BLaER1 treated with 17β-estradiol and CSF1 and Interleukin-3, amounts not matched to agents 10 nM and 100 nM (cell line): ENCODE data around the gene MTNR1A.
A peak's percentile ranks its signal among the peaks of the same experiment; 100 is the strongest.

ENCODE experiments used
- H3K27ac ChIP-seq, 11 experiments: shearing (Covaris generic); formaldehyde crosslinking; 2 replicates each; pipeline ENCODE4 v1.8.1; 2022
- H3K27me3 ChIP-seq, 11 experiments: shearing (Covaris generic); formaldehyde crosslinking; 2 replicates each; pipeline ENCODE4 v1.8.1; 2022
- H3K36me3 ChIP-seq, 11 experiments: shearing (Covaris generic); formaldehyde crosslinking; 2 replicates each; pipeline ENCODE4 v1.8.1; 2022
- H3K4me1 ChIP-seq, 10 experiments: shearing (Covaris generic); formaldehyde crosslinking; 2 replicates each; pipeline ENCODE4 v1.8.1; 2022
- H3K4me2 ChIP-seq, 11 experiments: shearing (Covaris generic); formaldehyde crosslinking; 2 replicates each; pipeline ENCODE4 v1.8.1; 2022
- H3K4me3 ChIP-seq, 10 experiments: shearing (Covaris generic); formaldehyde crosslinking; 2 replicates each; pipeline ENCODE4 v1.8.1; 2022
- H3K9ac ChIP-seq, 11 experiments: shearing (Covaris generic); formaldehyde crosslinking; 2 replicates each; pipeline ENCODE4 v1.8.1; 2022
- H3K9me3 ChIP-seq, 11 experiments: shearing (Covaris generic); formaldehyde crosslinking; replicated peaks in 1 of 11; 2 replicates each; pipeline ENCODE4 v1.8.1; 2022
- H4K20me1 ChIP-seq, 11 experiments: shearing (Covaris generic); formaldehyde crosslinking; 2 replicates each; pipeline ENCODE4 v1.8.1; 2022
- Cebpa-rat ChIP-seq, 11 experiments: shearing (Covaris generic); IDR thresholded peaks; 2 replicates each; pipeline ENCODE4 v1.8.1; 2022

The MTNR1A gene

DNA sequence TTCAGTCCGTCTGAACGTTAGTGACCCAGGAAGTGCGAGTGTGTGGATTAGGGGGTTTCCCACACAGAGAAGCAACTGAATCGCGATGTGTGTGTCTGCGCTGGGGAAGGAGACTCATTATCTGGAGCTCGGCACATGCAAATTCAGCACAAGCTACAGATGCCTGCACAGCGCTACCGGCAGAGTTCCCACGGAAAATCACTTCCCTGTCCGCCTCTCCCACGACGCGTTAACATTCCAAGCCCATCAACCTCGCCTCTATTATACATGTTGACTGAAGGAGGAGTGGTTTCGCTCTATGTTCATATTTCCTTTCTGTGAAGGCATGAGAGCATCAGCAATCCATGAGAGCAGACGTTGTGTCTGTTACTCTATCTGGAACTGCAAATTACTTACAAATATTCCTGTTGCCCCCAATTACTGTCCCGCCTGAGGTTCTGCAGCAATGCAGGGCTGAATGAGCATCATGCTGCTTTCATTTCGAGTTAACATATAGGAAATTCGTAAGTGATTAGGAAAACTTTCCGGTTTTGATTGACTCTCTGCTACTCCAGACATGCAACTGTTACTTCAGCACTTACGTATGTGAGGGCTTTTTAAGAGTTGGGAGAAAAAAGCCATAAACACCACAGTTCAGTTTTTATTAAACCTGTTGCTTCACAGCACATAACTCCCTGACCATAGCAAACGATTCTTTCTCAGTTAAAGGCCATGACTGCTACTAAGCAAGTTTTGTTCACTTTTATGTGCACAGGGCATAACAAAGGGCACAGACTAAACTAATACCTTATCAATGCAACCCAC is 15.0 kb upstream of the MTNR1A start:
- Histone ChIP-seq H3K4me2 (no peak overlapping the region), H3K4me3 (no peak overlapping the region), H3K9ac (no peak overlapping the region), H3K27me3 (no peaks in the 10 kb centered on the region), H3K27ac (no peak overlapping the region), H3K9me3 (no peaks in the 10 kb centered on the region), H3K4me1 (no peaks in the 10 kb centered on the region), H3K36me3 (no peaks in the 10 kb centered on the region), H4K20me1 (no peaks in the 10 kb centered on the region)
- no peak for TF ChIP-seq Cebpa-rat (IDR thresholded peaks at IDR 0.05)

DNA sequence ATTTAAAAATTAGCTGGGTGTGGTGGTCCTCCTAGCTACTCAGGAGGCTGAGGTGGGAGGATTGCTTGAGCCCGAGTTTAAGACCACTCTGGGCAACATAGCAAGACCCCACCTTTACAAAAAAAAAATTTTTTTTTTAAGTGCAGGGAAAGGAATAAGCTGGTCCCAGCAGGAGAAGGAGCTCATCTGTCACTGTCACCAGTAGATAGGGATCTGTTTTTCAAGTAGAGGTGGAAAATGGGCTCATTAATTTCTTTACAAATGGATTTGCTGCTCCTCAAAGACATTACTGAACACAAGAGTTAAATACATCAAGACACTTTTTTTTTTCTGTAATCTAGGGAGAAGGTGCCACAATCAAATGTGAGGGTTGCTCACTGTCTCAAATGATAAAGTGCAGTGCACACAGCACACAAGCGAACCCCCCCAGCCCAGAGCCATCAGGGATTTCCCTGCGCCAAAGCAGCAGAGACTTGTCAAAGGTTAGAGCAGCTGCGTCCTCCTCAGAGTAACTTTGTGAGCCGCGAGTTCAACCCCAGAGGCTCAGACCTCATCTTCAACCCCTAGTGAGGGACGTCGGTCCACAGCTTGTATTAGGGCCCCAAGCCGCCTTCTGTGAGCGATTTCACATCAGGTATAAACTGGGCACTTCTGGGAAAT is 14.3 kb upstream of the MTNR1A start:
- H3K9me3 ChIP-seq: no peaks in the 10 kb centered on the region
- TF ChIP-seq Cebpa-rat (IDR thresholded peaks at IDR 0.05): no peak
- H3K27ac ChIP-seq: no peak overlapping the region
- no peak overlapping the region for H3K9ac ChIP-seq
- H3K27me3 ChIP-seq: no peaks in the 10 kb centered on the region
- H3K4me1 ChIP-seq: no peaks in the 10 kb centered on the region
- H4K20me1 ChIP-seq: no peaks in the 10 kb centered on the region
- H3K4me2 ChIP-seq: no peak overlapping the region
- H3K36me3 ChIP-seq: no peaks in the 10 kb centered on the region
- H3K4me3 ChIP-seq: no peak overlapping the region

DNA sequence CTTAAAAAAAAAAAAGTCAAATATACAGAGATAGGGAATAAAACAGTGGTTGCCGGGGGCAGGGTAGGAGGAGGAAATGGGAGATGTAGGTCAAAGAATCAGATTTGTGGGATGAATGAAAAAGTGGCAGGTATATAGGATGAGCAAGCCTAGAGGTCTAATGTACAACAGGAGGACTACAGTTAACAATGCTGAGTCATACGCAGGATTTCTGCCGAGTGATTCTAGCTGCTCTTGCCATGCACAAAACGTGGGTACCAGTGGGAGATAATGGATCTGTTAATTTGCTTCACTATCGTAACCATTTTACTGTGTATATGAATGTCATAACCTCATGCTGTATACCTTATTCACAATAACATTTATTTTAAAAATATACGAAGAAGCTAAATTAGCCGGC is 10.7 kb upstream of the MTNR1A start:
- H3K9ac ChIP-seq: no peak overlapping the region
- H3K4me1 ChIP-seq: no peaks in the 10 kb centered on the region
- H3K4me2 ChIP-seq: no peak overlapping the region
- H3K27ac ChIP-seq: no peak overlapping the region
- no peak overlapping the region for H3K4me3 ChIP-seq
- no peaks in the 10 kb centered on the region for H3K36me3 ChIP-seq
- no peak for TF ChIP-seq Cebpa-rat (IDR thresholded peaks at IDR 0.05)
- H4K20me1 ChIP-seq: no peaks in the 10 kb centered on the region
- H3K27me3 ChIP-seq: no peaks in the 10 kb centered on the region
- H3K9me3 ChIP-seq: peaks cover 0 to under 1% (median 0%) of the 10 kb centered on the region in 11 experiments; a peak in 1 of 22 replicates

DNA sequence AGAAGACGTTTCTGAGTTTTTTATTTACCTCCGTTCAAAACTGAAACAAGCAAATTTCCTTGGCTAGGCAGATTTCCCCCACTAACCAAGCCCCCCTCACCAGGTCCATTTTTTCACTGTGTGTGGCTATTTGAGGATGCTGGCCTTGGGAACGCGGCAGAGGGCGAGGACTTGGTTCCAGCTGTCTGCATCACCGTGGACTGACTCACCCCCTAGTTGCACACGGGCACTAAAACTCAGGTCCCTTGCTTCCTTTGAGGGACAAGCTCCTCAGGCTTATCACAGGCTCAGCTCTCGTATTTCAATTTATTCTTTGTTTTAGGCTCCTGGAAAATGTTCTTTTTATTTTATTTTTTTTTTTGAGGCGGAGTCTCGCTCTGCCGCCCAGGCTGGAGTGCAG is 8.4 kb upstream of the MTNR1A start:
- Histone ChIP-seq H3K9me3 (peaks cover 0 to 13% (median 0%) of the 10 kb centered on the region in 11 experiments; a peak in 5 of 22 replicates), H3K27ac (no peak overlapping the region)

DNA sequence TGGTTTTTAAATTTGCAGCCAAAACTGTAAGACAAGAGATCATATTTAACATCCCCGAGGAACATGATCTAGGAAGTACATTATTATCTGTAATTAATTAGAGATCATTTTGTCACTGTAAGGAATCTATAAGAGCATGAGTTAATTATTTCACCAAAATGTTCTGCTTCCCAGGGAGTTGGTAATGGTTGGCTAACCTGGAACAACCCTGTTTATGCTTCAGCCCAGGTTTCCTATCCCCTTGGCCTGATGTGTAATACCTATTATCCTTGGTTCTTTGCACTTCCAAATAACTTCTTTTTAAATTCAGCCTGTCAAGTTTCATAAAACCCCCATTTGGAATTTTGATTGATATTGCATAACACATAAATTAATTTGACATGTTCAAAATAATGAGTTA is 6.4 kb upstream of the MTNR1A start:
- Histone ChIP-seq H4K20me1 (no peaks in the 10 kb centered on the region), H3K27me3 (no peaks in the 10 kb centered on the region), H3K4me1 (peaks cover 0 to 8% (median 0%) of the 10 kb centered on the region in 10 experiments; a peak in 4 of 20 replicates), H3K4me3 (no peak overlapping the region), H3K36me3 (no peaks in the 10 kb centered on the region), H3K4me2 (no peak overlapping the region), H3K27ac (no peak overlapping the region), H3K9ac (no peak overlapping the region), H3K9me3 (peaks cover 0 to 13% (median 0%) of the 10 kb centered on the region in 11 experiments; a peak in 5 of 22 replicates)
- TF ChIP-seq Cebpa-rat (IDR thresholded peaks at IDR 0.05): no peak

More for the DNA sequence above, 8.4 kb upstream of the MTNR1A start:
- no peak overlapping the region for H3K4me2 ChIP-seq
- H3K27me3 ChIP-seq: no peaks in the 10 kb centered on the region
- no peaks in the 10 kb centered on the region for H3K36me3 ChIP-seq
- H4K20me1 ChIP-seq: no peaks in the 10 kb centered on the region
- no peak for TF ChIP-seq Cebpa-rat (IDR thresholded peaks at IDR 0.05)
- H3K4me1 ChIP-seq: no peaks in the 10 kb centered on the region
- no peak overlapping the region for H3K4me3 ChIP-seq
- H3K9ac ChIP-seq: no peak overlapping the region

DNA sequence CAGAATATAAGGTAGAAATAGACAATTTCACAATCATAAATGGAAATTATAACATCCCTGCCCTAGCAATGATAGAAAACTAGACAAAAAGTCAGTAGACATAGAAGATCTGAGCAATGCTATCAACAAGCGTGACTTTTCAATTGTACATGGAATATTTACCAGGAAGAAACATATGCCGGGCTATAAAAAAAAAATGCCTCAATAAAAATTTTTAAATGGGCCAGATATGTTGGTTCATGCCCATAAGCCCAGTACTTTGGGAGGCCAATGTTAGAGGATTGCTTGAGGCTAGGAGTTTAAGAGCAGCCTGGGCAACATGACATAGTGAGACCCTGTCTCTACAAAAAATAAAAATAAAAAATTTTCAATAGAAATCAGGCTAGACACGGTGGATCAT is 5.3 kb upstream of the MTNR1A start:
- no peak overlapping the region for H3K9ac ChIP-seq
- no peak for TF ChIP-seq Cebpa-rat (IDR thresholded peaks at IDR 0.05)

DNA sequence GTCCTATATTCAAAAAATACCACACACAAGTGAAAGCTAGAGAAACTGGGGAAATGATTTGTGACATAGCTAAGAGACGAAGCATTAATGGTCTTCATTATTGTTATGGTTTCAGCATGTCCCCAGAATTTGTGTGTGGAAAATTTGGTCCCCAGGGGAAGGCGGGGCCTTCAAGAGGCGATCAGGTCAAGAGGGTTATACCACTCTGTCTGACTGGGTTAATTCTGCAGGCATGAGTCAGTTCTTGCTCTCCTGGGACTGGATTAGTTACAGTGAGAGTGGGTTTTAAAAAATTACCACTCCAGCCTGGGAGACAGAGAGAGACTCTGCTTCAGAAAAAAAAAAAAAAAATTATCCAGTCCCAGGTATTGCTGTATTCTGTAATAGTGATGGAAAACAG is 2.1 kb upstream of the MTNR1A start:
- Histone ChIP-seq H3K4me1 (peaks cover 0 to 8% (median 0%) of the 10 kb centered on the region in 10 experiments; a peak in 4 of 20 replicates), H3K9ac (no peak overlapping the region), H3K27me3 (no peaks in the 10 kb centered on the region), H3K27ac (no peak overlapping the region), H3K4me2 (peak overlapping the region in 2 of 11 experiments; percentile 5 to 8; a peak in 2 of 22 replicates), H3K9me3 (peaks cover 8 to 28% (median 12%) of the 10 kb centered on the region in 11 experiments; a peak in 19 of 22 replicates), H3K36me3 (no peaks in the 10 kb centered on the region), H3K4me3 (no peak overlapping the region), H4K20me1 (no peaks in the 10 kb centered on the region)
- TF ChIP-seq Cebpa-rat (IDR thresholded peaks at IDR 0.05): no peak

More for the DNA sequence above, 5.3 kb upstream of the MTNR1A start:
- Histone ChIP-seq H3K9me3 (peaks cover 0 to 16% (median 1%) of the 10 kb centered on the region in 11 experiments; a peak in 11 of 22 replicates), H4K20me1 (no peaks in the 10 kb centered on the region), H3K27ac (no peak overlapping the region), H3K4me3 (no peak overlapping the region), H3K27me3 (no peaks in the 10 kb centered on the region), H3K36me3 (no peaks in the 10 kb centered on the region), H3K4me2 (no peak overlapping the region), H3K4me1 (peaks cover 0 to 8% (median 0%) of the 10 kb centered on the region in 10 experiments; a peak in 4 of 20 replicates)

DNA sequence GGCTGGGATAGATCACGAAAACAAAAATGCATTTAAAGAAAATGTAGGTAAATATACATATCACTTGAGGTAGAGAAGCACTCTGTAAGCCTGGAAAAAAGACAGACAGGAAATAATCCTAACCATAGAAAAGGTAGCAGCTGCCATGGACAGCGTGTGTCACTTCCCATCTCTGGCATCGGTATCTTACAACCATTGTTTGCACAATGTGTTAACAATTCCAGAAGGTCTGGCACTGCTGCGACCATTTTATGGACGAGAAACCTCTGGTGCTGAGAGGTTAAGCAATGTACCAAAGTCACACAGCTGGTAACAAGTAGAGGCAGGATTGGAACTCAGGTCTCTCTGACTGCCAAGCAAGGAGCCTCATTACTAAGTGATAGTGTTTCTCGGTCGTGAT is 1.7 kb upstream of the MTNR1A start:
- Histone ChIP-seq H3K4me3 (no peak overlapping the region), H3K27me3 (no peaks in the 10 kb centered on the region), H3K36me3 (no peaks in the 10 kb centered on the region), H4K20me1 (no peaks in the 10 kb centered on the region), H3K9ac (no peak overlapping the region), H3K4me2 (peak overlapping the region in 2 of 11 experiments; percentile 5 to 8; a peak in 2 of 22 replicates), H3K9me3 (peaks cover 8 to 28% (median 12%) of the 10 kb centered on the region in 11 experiments; a peak in 19 of 22 replicates), H3K4me1 (peaks cover 0 to 8% (median 0%) of the 10 kb centered on the region in 10 experiments; a peak in 4 of 20 replicates), H3K27ac (no peak overlapping the region)
- no peak for TF ChIP-seq Cebpa-rat (IDR thresholded peaks at IDR 0.05)

DNA sequence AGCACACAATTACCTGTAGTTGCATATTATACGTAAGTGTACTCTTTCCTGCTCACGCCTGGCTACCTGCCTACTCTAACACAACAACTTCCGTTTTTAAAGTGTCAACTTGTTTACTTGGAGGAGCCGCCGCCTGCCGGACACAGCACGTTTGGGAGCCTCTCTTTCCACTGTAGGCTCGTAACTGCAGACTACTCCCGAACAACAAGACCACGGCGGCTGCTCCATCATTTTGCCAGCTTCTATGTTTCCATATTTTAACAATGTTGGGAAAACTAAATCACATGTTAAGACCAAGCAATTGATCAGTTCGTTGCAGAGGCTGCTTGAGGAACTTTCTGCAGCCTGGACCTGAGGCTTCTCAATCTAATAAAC is 841 bp downstream of the MTNR1A start:
- no peak overlapping the region for H3K27ac ChIP-seq
- no peaks in the 10 kb centered on the region for H3K27me3 ChIP-seq
- peaks cover 8 to 16% (median 11%) of the 10 kb centered on the region in 11 experiments; a peak in 19 of 22 replicates for H3K9me3 ChIP-seq
- H3K9ac ChIP-seq: no peak overlapping the region
- no peaks in the 10 kb centered on the region for H3K36me3 ChIP-seq
- no peak overlapping the region for H3K4me2 ChIP-seq
- TF ChIP-seq Cebpa-rat (IDR thresholded peaks at IDR 0.05): no peak
- H4K20me1 ChIP-seq: no peaks in the 10 kb centered on the region
- H3K4me3 ChIP-seq: no peak overlapping the region
- H3K4me1 ChIP-seq: peaks cover 0 to 8% (median 0%) of the 10 kb centered on the region in 10 experiments; a peak in 4 of 20 replicates
